Measurements from ENCODE around the gene ISX.
"Not testable (repeated sequence)": the region's sequence is repeated elsewhere in the genome, so short reads cannot be mapped to it uniquely, and the experiment has no call there.

The ISX gene

DNA sequence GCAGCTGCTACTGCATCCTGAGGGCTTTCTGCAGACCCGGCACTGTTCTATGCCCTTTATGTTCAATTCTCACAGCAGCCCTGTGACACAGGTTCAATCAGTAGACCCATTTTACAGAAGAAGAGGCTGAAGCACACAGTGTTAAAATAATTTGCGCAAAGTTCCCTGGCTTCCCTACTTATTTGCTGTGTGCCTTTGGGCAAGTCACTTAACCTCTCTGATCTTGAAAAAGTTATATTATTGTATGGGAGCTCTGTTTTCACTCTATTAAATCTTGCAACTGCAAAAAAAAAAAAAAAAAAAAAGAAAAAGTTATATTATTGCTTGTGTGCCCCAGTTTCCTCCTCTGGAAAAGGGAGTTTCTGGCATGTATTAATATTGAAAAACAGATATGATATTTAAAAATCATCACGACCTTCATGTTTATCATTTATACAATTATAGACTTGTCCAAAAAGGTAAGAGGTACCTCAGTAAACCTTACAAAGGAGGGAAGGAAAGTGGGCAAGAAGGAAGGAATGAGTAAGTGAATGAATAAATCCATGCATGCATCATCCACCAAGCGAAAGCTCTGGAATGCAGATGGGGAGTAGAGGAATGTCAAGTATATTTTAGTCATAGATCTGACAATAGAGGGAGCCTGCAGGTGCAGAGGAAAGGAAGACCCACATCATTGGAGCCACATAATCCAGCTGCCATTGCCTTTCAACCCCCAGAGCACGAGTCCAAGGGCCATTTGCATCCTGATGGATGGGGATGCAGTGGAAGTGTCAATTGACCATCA, 21.2 kb upstream of the ISX start:
- no peak for TF ChIP-seq POLR2A (IDR thresholded peaks at IDR 0.05; ENCODE audit: extremely low read depth, insufficient read length)
- DNase-seq (ENCODE audit: low read depth), result no peak

DNA sequence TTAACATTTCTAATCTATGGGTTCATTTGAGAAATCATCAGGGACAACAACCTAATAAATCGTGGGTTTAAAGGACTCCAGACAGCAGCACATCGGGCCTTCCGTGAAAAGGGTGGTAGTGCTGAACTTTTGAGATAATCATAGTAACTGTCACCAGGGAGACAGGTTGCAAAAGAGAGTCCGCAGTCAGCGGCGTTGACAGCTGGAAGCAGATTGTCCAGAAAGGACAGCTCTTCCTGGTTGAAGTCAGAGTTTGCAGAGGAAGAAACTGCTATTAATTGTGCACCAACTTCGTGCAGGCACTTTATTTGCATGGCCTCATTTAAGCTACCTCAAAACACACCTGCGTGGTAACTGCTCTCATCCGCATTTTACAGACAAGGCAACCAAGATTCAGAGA, 20.5 kb upstream of the ISX start:
- no peak for DNase-seq (ENCODE audit: low read depth)
- H3K4me3 ChIP-seq (ENCODE audit: low read depth, low read length), result no peak overlapping the region
- TF ChIP-seq MYC (IDR thresholded peaks at IDR 0.05; ENCODE audit: low read depth, low read length) (no peak), POLR2A (IDR thresholded peaks at IDR 0.05; ENCODE audit: extremely low read depth, insufficient read length) (no peak)
- TF ChIP-seq, protein P1, sequence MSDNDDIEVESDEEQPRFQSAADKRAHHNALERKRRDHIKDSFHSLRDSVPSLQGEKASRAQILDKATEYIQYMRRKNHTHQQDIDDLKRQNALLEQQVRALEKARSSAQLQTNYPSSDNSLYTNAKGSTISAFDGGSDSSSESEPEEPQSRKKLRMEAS (IDR thresholded peaks at IDR 0.05; ENCODE audit: low read depth, low read length), result no peak
- TF ChIP-seq, protein P2, sequence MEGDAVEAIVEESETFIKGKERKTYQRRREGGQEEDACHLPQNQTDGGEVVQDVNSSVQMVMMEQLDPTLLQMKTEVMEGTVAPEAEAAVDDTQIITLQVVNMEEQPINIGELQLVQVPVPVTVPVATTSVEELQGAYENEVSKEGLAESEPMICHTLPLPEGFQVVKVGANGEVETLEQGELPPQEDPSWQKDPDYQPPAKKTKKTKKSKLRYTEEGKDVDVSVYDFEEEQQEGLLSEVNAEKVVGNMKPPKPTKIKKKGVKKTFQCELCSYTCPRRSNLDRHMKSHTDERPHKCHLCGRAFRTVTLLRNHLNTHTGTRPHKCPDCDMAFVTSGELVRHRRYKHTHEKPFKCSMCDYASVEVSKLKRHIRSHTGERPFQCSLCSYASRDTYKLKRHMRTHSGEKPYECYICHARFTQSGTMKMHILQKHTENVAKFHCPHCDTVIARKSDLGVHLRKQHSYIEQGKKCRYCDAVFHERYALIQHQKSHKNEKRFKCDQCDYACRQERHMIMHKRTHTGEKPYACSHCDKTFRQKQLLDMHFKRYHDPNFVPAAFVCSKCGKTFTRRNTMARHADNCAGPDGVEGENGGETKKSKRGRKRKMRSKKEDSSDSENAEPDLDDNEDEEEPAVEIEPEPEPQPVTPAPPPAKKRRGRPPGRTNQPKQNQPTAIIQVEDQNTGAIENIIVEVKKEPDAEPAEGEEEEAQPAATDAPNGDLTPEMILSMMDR (IDR thresholded peaks at IDR 0.05; ENCODE audit: low read depth, low read length), result no peak

More for the DNA sequence above, 21.2 kb upstream of the ISX start:
- no peak overlapping the region for H3K4me3 ChIP-seq (ENCODE audit: low read depth, low read length)

DNA sequence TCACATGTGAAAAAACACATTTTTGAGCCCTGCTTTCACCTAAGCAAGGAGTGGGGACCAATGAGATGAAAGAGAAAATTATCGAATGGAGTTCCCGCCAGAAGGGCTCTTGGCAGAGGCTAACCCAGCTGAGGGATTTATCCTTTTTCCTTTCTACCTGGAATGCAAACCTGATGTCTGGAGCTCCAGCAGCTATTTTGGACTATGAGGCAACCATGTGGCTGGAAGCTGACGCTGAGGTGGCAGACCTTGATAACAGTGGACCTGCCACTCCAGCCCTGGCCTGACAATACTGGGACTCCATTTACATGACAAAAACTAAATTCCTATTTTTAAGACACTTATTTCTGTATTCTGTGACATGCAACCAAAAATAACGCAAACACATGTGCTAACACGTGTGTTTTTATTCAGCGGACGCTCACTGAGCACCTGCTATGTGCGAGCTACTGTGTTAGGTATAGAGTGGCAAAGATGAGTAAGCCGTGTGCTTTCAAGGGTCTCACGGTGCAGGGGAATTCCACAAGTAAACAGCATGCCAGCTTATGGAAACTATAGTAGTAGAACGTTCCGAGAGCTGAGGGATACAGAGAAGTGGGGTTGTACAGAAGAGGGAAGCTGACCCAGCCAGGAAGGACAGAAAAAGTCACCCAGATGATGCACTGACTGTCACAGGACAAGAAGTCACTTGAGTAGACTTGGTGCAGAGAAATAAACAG, 19.1 kb upstream of the ISX start:
- no peak for DNase-seq (ENCODE audit: low read depth)
- TF ChIP-seq, protein P2 (IDR thresholded peaks at IDR 0.05; ENCODE audit: low read depth, low read length), result no peak
- TF ChIP-seq MYC (IDR thresholded peaks at IDR 0.05; ENCODE audit: low read depth, low read length) (no peak), POLR2A (IDR thresholded peaks at IDR 0.05; ENCODE audit: extremely low read depth, insufficient read length) (no peak)
- TF ChIP-seq, protein P1 (IDR thresholded peaks at IDR 0.05; ENCODE audit: low read depth, low read length), result no peak
- no peak overlapping the region for H3K4me3 ChIP-seq (ENCODE audit: low read depth, low read length)

DNA sequence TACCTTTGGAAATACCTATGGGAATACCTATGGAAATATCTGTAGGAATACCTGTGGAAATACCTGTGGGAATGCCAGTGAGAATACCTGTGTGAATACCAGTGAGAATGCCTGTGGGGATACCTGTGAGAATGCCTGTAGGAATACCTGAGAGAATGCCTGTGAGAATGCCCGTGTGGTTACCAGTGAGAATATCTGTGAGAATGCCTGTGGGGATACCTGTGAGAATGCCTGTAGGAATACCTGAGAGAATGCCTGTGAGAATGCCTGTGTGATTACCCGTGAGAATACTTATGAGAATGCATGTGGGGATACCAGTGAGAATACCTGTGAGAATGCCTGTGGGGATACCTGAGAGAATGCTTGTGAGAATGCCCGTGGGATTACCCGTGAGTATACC, 15.9 kb upstream of the ISX start:
- not testable (repeated sequence) for DNase-seq (ENCODE audit: low read depth)

DNA sequence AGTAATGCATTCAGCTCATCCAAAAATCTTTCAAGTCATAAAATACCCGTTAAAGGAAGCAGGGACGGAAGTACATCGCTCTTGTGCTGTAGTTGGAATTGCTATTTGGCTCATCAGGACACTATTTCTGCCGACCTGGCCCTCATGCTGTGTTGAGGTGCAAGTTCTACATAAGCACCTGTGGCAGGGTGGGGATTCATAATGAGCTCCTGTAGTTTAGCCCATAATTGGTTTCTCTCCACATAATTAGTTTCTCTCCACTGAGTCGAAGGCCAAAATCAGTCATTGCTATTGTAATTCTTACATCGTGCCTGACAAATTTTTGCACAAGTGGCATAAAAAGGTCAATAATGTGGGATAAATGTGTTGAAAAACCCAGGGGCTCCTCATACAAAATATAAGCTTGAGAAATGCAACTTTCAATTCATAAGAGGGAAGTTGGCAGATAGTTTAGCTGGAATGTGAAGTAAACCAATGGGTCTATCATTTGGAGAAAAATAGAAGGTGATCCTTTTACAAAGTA, 14.9 kb upstream of the ISX start:
- DNase-seq (ENCODE audit: low read depth), result no peak
- TF ChIP-seq POLR2A (IDR thresholded peaks at IDR 0.05; ENCODE audit: extremely low read depth, insufficient read length) (no peak), MYC (IDR thresholded peaks at IDR 0.05; ENCODE audit: low read depth, low read length) (no peak)
- TF ChIP-seq, protein P2 (IDR thresholded peaks at IDR 0.05; ENCODE audit: low read depth, low read length), result no peak
- TF ChIP-seq, protein P1 (IDR thresholded peaks at IDR 0.05; ENCODE audit: low read depth, low read length), result no peak
- H3K4me3 ChIP-seq (ENCODE audit: low read depth, low read length), result no peak overlapping the region

More for the DNA sequence above, 15.9 kb upstream of the ISX start:
- H3K4me3 ChIP-seq (ENCODE audit: low read depth, low read length), result not testable (repeated sequence)

DNA sequence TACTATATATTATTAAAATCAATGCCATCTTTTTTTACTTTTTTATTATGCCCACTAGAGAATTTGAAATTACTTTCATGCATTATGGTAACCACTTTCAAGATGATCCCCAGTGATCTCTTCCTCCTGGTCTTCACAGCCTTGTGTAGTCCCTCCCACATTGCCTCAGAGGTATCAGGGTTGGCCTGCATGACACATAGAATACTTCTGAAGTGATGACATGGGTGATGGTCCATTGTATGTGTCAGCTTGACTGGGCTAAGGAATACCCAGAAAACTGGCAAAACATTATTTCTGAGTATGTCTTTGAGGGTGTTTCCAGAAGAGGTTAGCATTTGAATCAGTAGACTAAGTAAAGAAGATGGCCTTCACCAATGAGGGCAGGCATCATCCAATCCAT, 14.2 kb upstream of the ISX start:
- no peak overlapping the region for H3K4me3 ChIP-seq (ENCODE audit: low read depth, low read length)
- DNase-seq (ENCODE audit: low read depth), result no peak
- TF ChIP-seq MYC (IDR thresholded peaks at IDR 0.05; ENCODE audit: low read depth, low read length) (no peak), POLR2A (IDR thresholded peaks at IDR 0.05; ENCODE audit: extremely low read depth, insufficient read length) (no peak)
- TF ChIP-seq, protein P1 (IDR thresholded peaks at IDR 0.05; ENCODE audit: low read depth, low read length), result no peak
- TF ChIP-seq, protein P2 (IDR thresholded peaks at IDR 0.05; ENCODE audit: low read depth, low read length), result no peak

Data from NB4 (cell line).